IMR-90 (cell line): ENCODE measurements around the gene ST3GAL4. TPM values are rescaled to one million over a fixed set of nuclear protein-coding genes. Genes with fewer than 3 reads are reported as not detected.

Source experiments
- ATAC-seq: fragments of 200-7000 bp; cut with Tn5 transposase; 2 replicates; pipeline ENCODE4 v1.9.1; 2020; ENCODE audit warnings: low read depth, mild to moderate bottlenecking, moderate library complexity
- BruUV-seq: library from RNA; stranded (reverse); fragments of 400-500 nt; replicated peaks from 2 replicates; lab custom pipeline; 2021; lab: Mats Ljungman, UMichigan
- CTCF ChIA-PET: fragments of 300-600 bp; formaldehyde crosslinking; extraction: SDS; loops from one replicate; lab custom pipeline; 2021; ENCODE audit warnings: antibody characterized with exemption; lab: Yijun Ruan, JAX
- POLR2A ChIA-PET: fragments of 300-600 bp; sonication (Branson Sonifier 250); formaldehyde crosslinking; loops from one replicate; lab custom pipeline; 2022; ENCODE audit warnings: antibody characterized with exemption; ENCODE audit not compliant: unreplicated experiment; lab: Charles Lee
- DNase-seq: peaks from one replicate; pipeline ENCODE4 v3.0.0; 2013
- H2AFZ ChIP-seq: replicated peaks from 2 replicates; pipeline ENCODE3; 2013; ENCODE audit warnings: low read length, mild to moderate bottlenecking; ENCODE audit not compliant: poor library complexity
- H2AK5ac ChIP-seq: 2 replicates; pipeline ENCODE4 v1.6.1; 2013; ENCODE audit warnings: low read depth, low read length, inconsistent platforms
- H2AK9ac ChIP-seq: replicated peaks from 2 replicates; pipeline ENCODE3; 2013; ENCODE audit warnings: mild to moderate bottlenecking, low read depth, low read length, moderate library complexity; ENCODE audit not compliant: poor library complexity
- H2BK120ac ChIP-seq: 2 replicates; pipeline ENCODE4 v1.6.1; 2013; ENCODE audit warnings: low read depth, low read length, inconsistent platforms
- H2BK15ac ChIP-seq: 3 replicates; pipeline ENCODE4 v1.6.1; 2013; ENCODE audit warnings: low read depth, low read length, inconsistent platforms
- H2BK20ac ChIP-seq: 2 replicates; pipeline ENCODE4 v1.6.1; 2013; ENCODE audit warnings: low read depth, mild to moderate bottlenecking, inconsistent platforms, low read length, moderate library complexity
- H2BK5ac ChIP-seq: 2 replicates; pipeline ENCODE4 v1.6.1; 2013; ENCODE audit warnings: mild to moderate bottlenecking, low read depth, low read length, inconsistent platforms; ENCODE audit not compliant: poor library complexity, severe bottlenecking
- H3K14ac ChIP-seq: replicated peaks from 2 replicates; pipeline ENCODE4 v1.6.1; 2013; ENCODE audit warnings: low read depth, low read length, inconsistent platforms
- H3K18ac ChIP-seq: 2 replicates; pipeline ENCODE4 v1.6.1; 2013; ENCODE audit warnings: low read depth, low read length, control low read depth
- H3K23ac ChIP-seq: 2 replicates; pipeline ENCODE4 v1.6.1; 2013; ENCODE audit warnings: low read depth, low read length, inconsistent platforms
- H3K27ac ChIP-seq: 2 replicates; pipeline ENCODE4 v1.5.1; 2013; ENCODE audit warnings: mild to moderate bottlenecking, control low read depth, low read length; ENCODE audit not compliant: insufficient read depth
- H3K27me3 ChIP-seq: 2 replicates; pipeline ENCODE4 v1.6.1; 2013; ENCODE audit warnings: low read length; ENCODE audit not compliant: control insufficient read depth, insufficient read depth
- H3K36me3 ChIP-seq: 2 replicates; pipeline ENCODE4 v1.6.1; 2013; ENCODE audit warnings: low read length, mixed read lengths; ENCODE audit not compliant: control insufficient read depth, insufficient read depth
- H3K4ac ChIP-seq: 2 replicates; pipeline ENCODE4 v1.6.1; 2013; ENCODE audit warnings: low read depth, low read length, inconsistent platforms
- H3K4me1 ChIP-seq: 2 replicates; pipeline ENCODE4 v1.6.1; 2013; ENCODE audit warnings: low read length, mixed read lengths; ENCODE audit not compliant: control insufficient read depth, insufficient read depth
- H3K4me2 ChIP-seq: 2 replicates; pipeline ENCODE4 v1.6.1; 2013; ENCODE audit warnings: low read depth, mild to moderate bottlenecking, control low read depth, low read length, moderate library complexity
- H3K4me3 ChIP-seq: 2 replicates; pipeline ENCODE4 v1.5.1; 2013; ENCODE audit warnings: low read depth, mild to moderate bottlenecking, control low read depth, low read length, moderate library complexity; ENCODE audit not compliant: insufficient read depth
- H3K56ac ChIP-seq: 2 replicates; pipeline ENCODE4 v1.6.1; 2013; ENCODE audit warnings: low read length, inconsistent platforms; ENCODE audit not compliant: insufficient read depth; ENCODE audit errors: extremely low read depth
- H3K79me1 ChIP-seq, 2 experiments: 2 replicates each; pipeline ENCODE4 v1.6.1; 2013; ENCODE audit warnings: low read length in 2 of 2, inconsistent platforms in 1 of 2, low read depth in 1 of 2
- H3K9ac ChIP-seq: 2 replicates; pipeline ENCODE4 v1.6.1; 2013; ENCODE audit warnings: low read depth, low read length, control low read depth
- H3K9me1 ChIP-seq: 2 replicates; pipeline ENCODE4 v1.6.1; 2013; ENCODE audit warnings: low read length, inconsistent platforms; ENCODE audit not compliant: insufficient read depth
- H3K9me3 ChIP-seq: 2 replicates; pipeline ENCODE4 v1.6.1; 2013; ENCODE audit warnings: low read length; ENCODE audit not compliant: control insufficient read depth, insufficient read depth
- H4K20me1 ChIP-seq: 2 replicates; pipeline ENCODE4 v1.6.1; 2013; ENCODE audit warnings: low read length, inconsistent platforms; ENCODE audit not compliant: insufficient read depth
- H4K5ac ChIP-seq: 2 replicates; pipeline ENCODE4 v1.6.1; 2013; ENCODE audit warnings: mild to moderate bottlenecking, low read depth, low read length, control low read depth
- H4K8ac ChIP-seq, 2 experiments: 2 replicates each; pipeline ENCODE4 v1.6.1; 2013; ENCODE audit warnings: low read depth in 2 of 2, low read length in 2 of 2, control low read depth in 1 of 2, inconsistent platforms in 1 of 2
- H4K91ac ChIP-seq: 2 replicates; pipeline ENCODE4 v1.6.1; 2013; ENCODE audit warnings: low read depth, low read length, inconsistent platforms; ENCODE audit not compliant: insufficient read depth
- BHLHE40 ChIP-seq: fragments of 150-350 bp; IDR thresholded peaks from 2 replicates; pipeline ENCODE4 v1.6.1; 2016; ENCODE audit warnings: mild to moderate bottlenecking, low read depth, low read length
- CEBPB ChIP-seq: IDR thresholded peaks from 2 replicates; pipeline ENCODE4 v1.6.1; 2012; ENCODE audit warnings: low read depth, low read length, improper control_type of control experiment
- CHD1 ChIP-seq: IDR thresholded peaks from 2 replicates; pipeline ENCODE4 v1.6.1; 2012; ENCODE audit warnings: low read depth, low read length, improper control_type of control experiment
- CTCF ChIP-seq: conservative IDR thresholded peaks from 2 replicates; pipeline ENCODE4 v1.5.1; 2012; ENCODE audit warnings: mild to moderate bottlenecking, low read depth, low read length, improper control_type of control experiment
- ELK1 ChIP-seq: fragments of 150-350 bp; IDR thresholded peaks from 2 replicates; pipeline ENCODE4 v1.6.1; 2016; ENCODE audit warnings: low read depth, mild to moderate bottlenecking, low read length, moderate library complexity, borderline replicate concordance
- FOS ChIP-seq: fragments of 150-350 bp; IDR thresholded peaks from 2 replicates; pipeline ENCODE4 v1.6.1; 2016; ENCODE audit warnings: low read depth, low read length
- MAZ ChIP-seq: IDR thresholded peaks from 2 replicates; pipeline ENCODE4 v1.6.1; 2012; ENCODE audit warnings: low read depth, mild to moderate bottlenecking, low read length, improper control_type of control experiment, moderate library complexity, borderline replicate concordance
- MXI1 ChIP-seq: IDR thresholded peaks from 2 replicates; pipeline ENCODE4 v1.6.1; 2012; ENCODE audit warnings: low read depth, mild to moderate bottlenecking, low read length, moderate library complexity, borderline replicate concordance
- NFE2L2 ChIP-seq: fragments of 150-350 bp; IDR thresholded peaks from 2 replicates; pipeline ENCODE4 v1.6.1; 2016; ENCODE audit warnings: low read depth, mild to moderate bottlenecking, low read length
- RAD21 ChIP-seq: IDR thresholded peaks from 2 replicates; pipeline ENCODE4 v1.6.1; 2012; ENCODE audit warnings: low read length, improper control_type of control experiment
- RCOR1 ChIP-seq: IDR thresholded peaks from 2 replicates; pipeline ENCODE4 v1.6.1; 2012; ENCODE audit warnings: mild to moderate bottlenecking, low read length, improper control_type of control experiment; ENCODE audit not compliant: insufficient replicate concordance
- RFX5 ChIP-seq: IDR thresholded peaks from 2 replicates; pipeline ENCODE4 v1.8.0; 2012; ENCODE audit warnings: low read depth, mild to moderate bottlenecking, low read length, moderate library complexity
- SMC3 ChIP-seq: fragments of 150-350 bp; IDR thresholded peaks from 2 replicates; pipeline ENCODE4 v1.6.1; 2016; ENCODE audit warnings: low read depth, mild to moderate bottlenecking, antibody characterized with exemption, low read length, moderate library complexity
- USF2 ChIP-seq: fragments of 150-350 bp; IDR thresholded peaks from 2 replicates; pipeline ENCODE4 v1.6.1; 2017; ENCODE audit warnings: mild to moderate bottlenecking, antibody characterized with exemption, low read length, low read depth
- WGBS, 2 experiments: methylation state at CpG; one replicate each; pipeline versions ENCODE4 v1.1.5 to v1.1.7; 2013; ENCODE audit warnings: missing lambda C conversion rate in 2 of 2; ENCODE audit not compliant: insufficient read length in 1 of 2; ENCODE audit errors: extremely low coverage in 2 of 2; 5-methylcytosine and 5-hydroxymethylcytosine counted together
- dilution Hi-C: fragments of 300-500 bp; cut with HindIII; formaldehyde crosslinking; loops from one replicate; pipeline ENCODE4 v1.14.3; 2018; ENCODE audit warnings: low sequenced_read_pairs; ENCODE audit not compliant: unreplicated experiment
- in situ Hi-C: fragments of 300-500 bp; cut with MboI; formaldehyde crosslinking; loops from 3 replicates; pipeline ENCODE4 v1.14.3; 2019; ENCODE audit warnings: low sequenced_read_pairs, inconsistent platforms, mixed read lengths
- intact Hi-C: fragments of 100-400 bp; cut with micrococcal nuclease; formaldehyde crosslinking; loops from 2 replicates; pipeline ENCODE4 v1.10.0; 2022
- polyA plus RNA-seq, 3 experiments: library from polyadenylated mRNA; depleted of rRNA; stranded (reverse); fragments of >200 nt; gene quantifications; 2 replicates each; pipeline ENCODE4 v1.2.3, GENCODE V29; 2012; ENCODE audit warnings: low replicate concordance in 1 of 3
- total RNA-seq: library from RNA; depleted of rRNA; stranded (reverse); fragments of >200 nt; gene quantifications from 2 replicates; pipeline ENCODE4 v1.2.3, GENCODE V29; 2012

Gene ST3GAL4
- total and polyA plus RNA-seq, 2 of the 4 experiments (the other 2 are of a cell fraction): 17.0 to 19.7 TPM

- Histone ChIP-seq H4K20me1 (no peaks in the 10 kb centered on the region), H2BK5ac (no peak overlapping the region), H3K18ac (no peak overlapping the region), H4K8ac (no peak overlapping the region), H2BK15ac (no peak overlapping the region), H2AFZ (no peak overlapping the region), H2BK20ac (no peak overlapping the region), H3K56ac (no peak overlapping the region), H3K27ac (no peak overlapping the region), H3K9me3 (no peaks in the 10 kb centered on the region), H3K27me3 (no peaks in the 10 kb centered on the region), H2AK9ac (no peak overlapping the region), H3K4me2 (no peak overlapping the region), H3K9ac (no peak overlapping the region), H3K4ac (no peak overlapping the region), H3K4me3 (no peak overlapping the region), H4K91ac (no peak overlapping the region), H3K14ac (no peak overlapping the region), H3K79me1 (peaks cover 26 to 64% of the 10 kb centered on the region in 2 experiments), H3K4me1 (peaks cover 18% of the 10 kb centered on the region), H3K9me1 (peaks cover 28% of the 10 kb centered on the region), H4K5ac (no peak overlapping the region), H2BK120ac (no peak overlapping the region), H2AK5ac (no peak overlapping the region), H3K23ac (no peak overlapping the region), H3K36me3 (peaks cover 8% of the 10 kb centered on the region; the same call in 1 of the 2 replicates)
- no TSS peak for BruUV-seq
- in situ Hi-C loops (no loop called here), dilution Hi-C loops (no loop called here), intact Hi-C loops (no loop called here)
- ATAC-seq (no peak), DNase-seq (no peak)
- ChIA-PET POLR2A (no interaction called here), CTCF (interaction anchor here (0.7 kb wide), 1 partner anchor 551 kb away, joined by 3 read pairs; no protein-coding TSS in a partner anchor)
- 90% methylated on average over 2 of the region's 17 CpGs; no CpG with 5 or more reads in 1 of the 2 experiments for WGBS, 2 experiments
- TF ChIP-seq ELK1: no peak
- no peak for TF ChIP-seq BHLHE40
- no peak for TF ChIP-seq USF2
- no peak for TF ChIP-seq CEBPB
- TF ChIP-seq MXI1: no peak
- TF ChIP-seq MAZ: no peak
- no peak for TF ChIP-seq RFX5
- no peak for TF ChIP-seq FOS
- no peak for TF ChIP-seq CHD1
- TF ChIP-seq RCOR1: no peak
- no peak for TF ChIP-seq RAD21
- TF ChIP-seq CTCF: no peak
- no peak for TF ChIP-seq NFE2L2
- TF ChIP-seq SMC3: no peak
Measured at GRCh38 chr11:126347751-126348668, 7.5 kb upstream of the ST3GAL4 start.
